ENCODE results near the gene DCLK3. TPM values are rescaled to one million over a fixed set of nuclear protein-coding genes. Genes with fewer than 3 reads are reported as not detected.

Gene DCLK3
- total RNA-seq, 2 experiments from 2014 or later = not detected

GRCh38 chr3:36662626-36663025 lies 101.7 kb downstream of the DCLK3 start:
- ATAC-seq (ENCODE audit: low read depth) = no peak
- Mint-ChIP-seq H3K4me1 (no peaks in the 10 kb centered on the region), H3K27me3 (peaks cover 9% of the 10 kb centered on the region), H3K36me3 (no peaks in the 10 kb centered on the region), H3K27ac (no peak overlapping the region), H3K4me3 (no peak overlapping the region), H3K9me3 (no peaks in the 10 kb centered on the region)
- no peak for DNase-seq
- POLR2A ChIA-PET = no interaction called here

Other genes with a start within 250 kb of the DCLK3 start
- 100 to 1,000 TPM in 1 of 2 experiments, 10 to 100 TPM in 1; 99.6 to 102 TPM for gene TRANK1, start 180.5 kb upstream of the DCLK3 start, total RNA-seq
- 10 to 100 TPM; 26.8 to 28.6 TPM for gene EPM2AIP1, start 228.6 kb upstream of the DCLK3 start, total RNA-seq
- 10 to 100 TPM; 52.3 to 54.0 TPM for gene MLH1, start 229.0 kb upstream of the DCLK3 start, total RNA-seq

Data from activated naive CD8-positive, alpha-beta T cell treated with anti-CD3 and anti-CD28 coated beads, Interleukin-2, amount 10 ng/mL, durations not matched to agents 7 days and 5 days (primary cell).